A673 (cell line): ENCODE measurements around the gene S100A14.

Experiments used
- CTCF ChIP-seq: fragments of 300-800, 200-600 bp; sonication (generic); conservative IDR thresholded peaks from 2 replicates; pipeline ENCODE4 v1.5.1; 2017; ENCODE audit warnings: low read depth, mild to moderate bottlenecking, antibody characterized with exemption, low read length, moderate library complexity, mixed read lengths
- EZH2 ChIP-seq: fragments of 200-600 bp; sonication (generic); IDR thresholded peaks from 2 replicates; pipeline ENCODE4 v1.6.1; 2017; ENCODE audit warnings: borderline replicate concordance, low read depth, mild to moderate bottlenecking, mixed read lengths, antibody characterized with exemption, low read length; ENCODE audit not compliant: poor library complexity, severe bottlenecking

- TF ChIP-seq CTCF, result no peak
- no peak for TF ChIP-seq EZH2
These were observed 7.0 kb upstream of the S100A14 start for GRCh38 chr1:153623101-153623500.
